PC-3 (cell line): ENCODE measurements around the gene RPS13.

ENCODE experiments used
- EZH2 ChIP-seq: fragments of 300-600 bp; sonication (generic); IDR thresholded peaks from one replicate; pipeline ENCODE4 v1.6.1; 2017; ENCODE audit warnings: antibody characterized with exemption, mild to moderate bottlenecking, low read length; ENCODE audit not compliant: unreplicated experiment
- TF ChIP-seq, protein P1 (sequence below): fragments of 300-600 bp; sonication (generic); conservative IDR thresholded peaks from 2 replicates; pipeline ENCODE4 v1.5.1; 2017; ENCODE audit warnings: antibody characterized with exemption, low read depth, mild to moderate bottlenecking, low read length

DNA sequence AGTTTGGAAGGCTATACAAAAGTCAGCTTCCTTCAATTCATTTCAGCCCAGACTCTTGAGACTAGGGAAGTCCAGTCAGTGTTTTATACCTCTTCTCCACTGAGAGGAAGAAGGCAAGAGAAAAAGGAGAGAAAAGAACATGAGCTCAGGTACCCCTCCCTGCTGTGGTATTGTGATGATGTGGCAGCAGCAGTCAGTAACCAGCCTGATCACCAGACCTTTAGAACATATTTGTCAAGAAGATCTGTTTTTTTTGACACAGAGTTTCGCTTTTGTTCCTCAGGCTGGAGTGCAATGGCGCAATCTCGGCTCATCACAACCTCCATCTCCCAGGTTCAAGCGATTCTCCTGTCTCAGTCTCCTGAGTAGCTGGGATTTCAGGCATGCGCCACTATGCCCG is 21.2 kb upstream of the RPS13 start:
- TF ChIP-seq, protein P1, sequence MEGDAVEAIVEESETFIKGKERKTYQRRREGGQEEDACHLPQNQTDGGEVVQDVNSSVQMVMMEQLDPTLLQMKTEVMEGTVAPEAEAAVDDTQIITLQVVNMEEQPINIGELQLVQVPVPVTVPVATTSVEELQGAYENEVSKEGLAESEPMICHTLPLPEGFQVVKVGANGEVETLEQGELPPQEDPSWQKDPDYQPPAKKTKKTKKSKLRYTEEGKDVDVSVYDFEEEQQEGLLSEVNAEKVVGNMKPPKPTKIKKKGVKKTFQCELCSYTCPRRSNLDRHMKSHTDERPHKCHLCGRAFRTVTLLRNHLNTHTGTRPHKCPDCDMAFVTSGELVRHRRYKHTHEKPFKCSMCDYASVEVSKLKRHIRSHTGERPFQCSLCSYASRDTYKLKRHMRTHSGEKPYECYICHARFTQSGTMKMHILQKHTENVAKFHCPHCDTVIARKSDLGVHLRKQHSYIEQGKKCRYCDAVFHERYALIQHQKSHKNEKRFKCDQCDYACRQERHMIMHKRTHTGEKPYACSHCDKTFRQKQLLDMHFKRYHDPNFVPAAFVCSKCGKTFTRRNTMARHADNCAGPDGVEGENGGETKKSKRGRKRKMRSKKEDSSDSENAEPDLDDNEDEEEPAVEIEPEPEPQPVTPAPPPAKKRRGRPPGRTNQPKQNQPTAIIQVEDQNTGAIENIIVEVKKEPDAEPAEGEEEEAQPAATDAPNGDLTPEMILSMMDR = no peak
- TF ChIP-seq EZH2 = no peak
